ENCODE measurements around the gene DEXI.

DEXI gene

DNA sequence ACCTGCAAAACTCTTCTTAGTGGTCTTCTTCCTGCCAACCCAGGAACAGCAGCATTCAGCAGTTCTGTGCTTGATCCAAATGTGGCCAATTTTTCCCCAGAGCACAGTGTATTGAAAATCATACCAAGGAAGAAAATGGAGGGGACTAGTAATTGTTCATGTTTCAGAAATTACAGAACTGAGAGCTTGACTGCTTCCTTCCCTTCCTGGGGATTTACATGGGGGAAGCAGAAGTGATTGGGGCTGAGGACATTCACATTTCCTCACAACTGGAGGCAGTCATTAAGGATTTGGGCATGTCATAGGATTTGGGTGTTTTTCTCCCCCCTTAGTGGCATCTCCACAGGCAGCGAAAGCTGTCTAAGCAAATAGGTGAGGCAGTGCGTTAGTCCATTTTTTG, 45.5 kb downstream of the DEXI start:
- H3K27me3 ChIP-seq (ENCODE audit: low read length): no peaks in the 10 kb centered on the region

DNA sequence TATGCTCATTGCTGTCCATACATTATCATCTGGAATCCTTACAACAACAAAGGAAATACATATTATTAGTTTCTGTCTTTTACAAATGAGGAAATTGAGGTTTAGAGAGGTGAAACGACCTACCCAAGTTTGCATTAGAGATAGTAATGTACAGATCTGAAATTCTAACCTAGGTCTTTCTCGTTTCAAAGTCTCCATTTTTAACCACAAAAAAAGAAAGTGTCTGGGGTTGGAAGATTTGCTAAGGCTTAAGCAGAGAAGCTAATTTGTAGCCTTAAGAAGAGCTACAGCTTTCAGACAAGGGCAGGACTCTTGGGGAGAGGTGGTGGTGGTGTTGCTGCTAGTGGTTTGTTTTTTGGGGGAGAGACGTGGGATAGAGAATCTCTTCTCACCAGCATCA, 46.1 kb downstream of the DEXI start:
- no peaks in the 10 kb centered on the region for H3K27me3 ChIP-seq (ENCODE audit: low read length)
- no peak overlapping the region for H3K9ac ChIP-seq (ENCODE audit: low read length)
- no peaks in the 10 kb centered on the region for H3K9me3 ChIP-seq (ENCODE audit: insufficient read depth, low read length)
- H3K4me3 ChIP-seq (ENCODE audit: insufficient read depth, low read length, poor library complexity, severe bottlenecking): no peak overlapping the region
- H3K36me3 ChIP-seq (ENCODE audit: low read length): peaks cover 2% of the 10 kb centered on the region; the same call in 1 of the 2 replicates
- H3K79me2 ChIP-seq (ENCODE audit: insufficient read depth, low read length): peaks cover 16% of the 10 kb centered on the region
- TF ChIP-seq CTCF (IDR thresholded peaks at IDR 0.05; ENCODE audit: insufficient read depth, low read length, poor library complexity, severe bottlenecking) (no peak), EZH2phosphoT487 (conservative IDR thresholded peaks at IDR 0.05; ENCODE audit: low read length) (no peak)
- peaks cover 5% of the 10 kb centered on the region for H3F3A ChIP-seq (ENCODE audit: insufficient read depth)
- H2AFZ ChIP-seq (ENCODE audit: low read depth, low read length, severe bottlenecking): no peak overlapping the region
- H3K27ac ChIP-seq (ENCODE audit: low read depth, low read length): peak overlapping the region; percentile 50
- no peak overlapping the region for H3K4me2 ChIP-seq (ENCODE audit: low read depth, low read length, poor library complexity, severe bottlenecking)
- no peaks in the 10 kb centered on the region for H4K20me1 ChIP-seq (ENCODE audit: low read depth, low read length)
- H3K9me2 ChIP-seq (replicated peaks; ENCODE audit: insufficient read depth, low read length): no peaks in the 10 kb centered on the region

More for the DNA sequence above, 45.5 kb downstream of the DEXI start:
- H3K4me3 ChIP-seq (ENCODE audit: insufficient read depth, low read length, poor library complexity, severe bottlenecking): no peak overlapping the region
- no peaks in the 10 kb centered on the region for H3F3A ChIP-seq (ENCODE audit: insufficient read depth)
- no peak overlapping the region for H3K4me2 ChIP-seq (ENCODE audit: low read depth, low read length, poor library complexity, severe bottlenecking)
- H3K9me3 ChIP-seq (ENCODE audit: insufficient read depth, low read length): no peaks in the 10 kb centered on the region
- TF ChIP-seq EZH2phosphoT487 (conservative IDR thresholded peaks at IDR 0.05; ENCODE audit: low read length) (no peak), CTCF (IDR thresholded peaks at IDR 0.05; ENCODE audit: insufficient read depth, low read length, poor library complexity, severe bottlenecking) (no peak)
- peaks cover 2% of the 10 kb centered on the region; the same call in 1 of the 2 replicates for H3K36me3 ChIP-seq (ENCODE audit: low read length)
- no peak overlapping the region for H3K9ac ChIP-seq (ENCODE audit: low read length)
- H3K27ac ChIP-seq (ENCODE audit: low read depth, low read length): peak overlapping the region; percentile 50; the same call in 1 of the 2 replicates
- peaks cover 16% of the 10 kb centered on the region for H3K79me2 ChIP-seq (ENCODE audit: insufficient read depth, low read length)
- no peaks in the 10 kb centered on the region for H4K20me1 ChIP-seq (ENCODE audit: low read depth, low read length)
- no peaks in the 10 kb centered on the region for H3K9me2 ChIP-seq (replicated peaks; ENCODE audit: insufficient read depth, low read length)
- no peak overlapping the region for H2AFZ ChIP-seq (ENCODE audit: low read depth, low read length, severe bottlenecking)

- Histone ChIP-seq H3K36me3 (ENCODE audit: low read length) (peaks cover 2% of the 10 kb centered on the region; the same call in 1 of the 2 replicates), H3K9me2 (replicated peaks; ENCODE audit: insufficient read depth, low read length) (no peaks in the 10 kb centered on the region), H3K4me2 (ENCODE audit: low read depth, low read length, poor library complexity, severe bottlenecking) (no peak overlapping the region), H3K9me3 (ENCODE audit: insufficient read depth, low read length) (no peaks in the 10 kb centered on the region), H3K4me3 (ENCODE audit: insufficient read depth, low read length, poor library complexity, severe bottlenecking) (no peak overlapping the region), H3K79me2 (ENCODE audit: insufficient read depth, low read length) (peaks cover 16% of the 10 kb centered on the region), H3K27ac (ENCODE audit: low read depth, low read length) (no peak overlapping the region; the same call in 1 of the 2 replicates), H3F3A (ENCODE audit: insufficient read depth) (peaks cover 13% of the 10 kb centered on the region), H4K20me1 (ENCODE audit: low read depth, low read length) (no peaks in the 10 kb centered on the region), H3K27me3 (ENCODE audit: low read length) (no peaks in the 10 kb centered on the region), H2AFZ (ENCODE audit: low read depth, low read length, severe bottlenecking) (no peak overlapping the region), H3K9ac (ENCODE audit: low read length) (no peak overlapping the region)
- TF ChIP-seq CTCF (IDR thresholded peaks at IDR 0.05; ENCODE audit: insufficient read depth, low read length, poor library complexity, severe bottlenecking): no peak
- no peak for TF ChIP-seq EZH2phosphoT487 (conservative IDR thresholded peaks at IDR 0.05; ENCODE audit: low read length)
Measured at GRCh38 chr16:10895053-10895946, 47.0 kb downstream of the DEXI start.
